Stimulated activated CD8-positive, alpha-beta memory T cell treated with anti-CD3 and anti-CD28 coated beads, Interleukin-15, amount 100 ng/mL, for 1 hour (primary cell): Measurements from ENCODE around the gene CALML6.

Experiments
- DNase-seq: peaks from one replicate; pipeline ENCODE4 v3.0.0-alpha.2; 2020; ENCODE audit warnings: low read depth

Gene CALML6

DNA sequence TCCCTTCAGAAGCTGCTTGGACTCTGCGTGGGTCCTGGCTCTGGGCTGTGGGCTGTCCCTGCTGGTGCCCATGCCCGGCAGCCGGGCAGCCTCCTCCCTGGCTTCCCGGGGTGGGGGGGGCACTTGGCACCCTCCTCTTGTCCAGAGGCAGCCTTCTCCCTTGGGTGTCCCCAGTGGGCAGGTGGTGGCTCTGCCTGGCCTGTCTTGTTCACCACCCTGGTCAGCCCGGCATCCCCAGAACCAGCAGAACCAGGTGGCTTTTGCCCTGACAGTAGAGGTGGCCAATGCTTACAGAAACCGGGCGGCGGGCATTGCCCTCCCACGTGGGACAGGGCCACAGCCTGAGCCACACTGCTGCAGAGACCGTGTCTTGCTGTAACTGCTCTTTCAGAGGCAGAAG lies 50.5 kb downstream of the CALML6 start:
- no peak for DNase-seq

- no peak for DNase-seq
These were observed 51.1 kb downstream of the CALML6 start for GRCh38 chr1:1966071-1966740.
